ENCODE results near the gene RELL2.

- TF ChIP-seq SUZ12 (IDR thresholded peaks at IDR 0.05; ENCODE audit: extremely low read depth, insufficient read depth, insufficient read length) (no peak), ZNF274 (IDR thresholded peaks at IDR 0.05; ENCODE audit: low read depth, low read length) (no peak), YY1 (IDR thresholded peaks at IDR 0.05; ENCODE audit: insufficient read depth, insufficient read length) (no peak)
These were observed 39.0 kb upstream of the RELL2 start for GRCh38 chr5:141597814-141598213.

Data from NT2/D1 (cell line).